ENCODE measurements around the gene MAST4.

MAST4 gene

DNA sequence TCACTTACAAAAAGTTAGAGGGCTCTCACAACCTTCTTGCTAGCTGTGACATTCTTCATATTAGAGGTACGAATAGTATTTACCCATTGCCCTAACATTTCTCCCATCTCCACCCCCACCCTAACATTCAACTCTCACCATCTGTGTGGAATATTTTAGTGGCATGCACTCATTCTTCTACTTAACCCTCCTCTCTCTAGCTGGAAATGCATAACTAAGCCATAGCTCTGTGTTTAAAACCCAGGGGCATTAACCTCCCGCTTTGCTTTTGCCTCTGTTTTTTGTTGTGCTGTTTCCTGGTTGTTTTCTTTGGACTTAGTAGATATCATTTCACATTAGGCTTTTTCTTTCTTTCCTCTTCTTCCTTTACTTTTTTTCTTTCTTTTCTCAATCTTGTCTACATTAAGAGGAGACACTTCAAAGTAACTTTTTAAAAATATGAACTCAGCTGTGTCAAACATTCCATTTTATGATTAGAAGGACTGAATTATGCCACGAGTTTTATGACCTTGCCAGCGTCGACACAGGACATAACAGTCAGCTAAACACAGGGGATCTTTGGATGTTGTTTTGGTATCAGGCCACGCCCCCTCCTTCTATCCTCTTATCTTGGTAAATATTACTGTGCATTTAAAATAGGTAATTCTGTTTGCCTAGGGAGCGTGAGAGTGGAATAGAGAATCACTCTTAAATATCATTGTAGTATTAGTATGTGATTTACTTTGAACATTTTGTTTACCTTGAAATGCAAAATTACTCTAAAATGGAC, 364.4 kb downstream of the MAST4 start:
- H3K4me3 ChIP-seq (ENCODE audit: control insufficient read depth, low read depth, low read length) = peak overlapping the region; percentile 57
- TF ChIP-seq, protein P1, sequence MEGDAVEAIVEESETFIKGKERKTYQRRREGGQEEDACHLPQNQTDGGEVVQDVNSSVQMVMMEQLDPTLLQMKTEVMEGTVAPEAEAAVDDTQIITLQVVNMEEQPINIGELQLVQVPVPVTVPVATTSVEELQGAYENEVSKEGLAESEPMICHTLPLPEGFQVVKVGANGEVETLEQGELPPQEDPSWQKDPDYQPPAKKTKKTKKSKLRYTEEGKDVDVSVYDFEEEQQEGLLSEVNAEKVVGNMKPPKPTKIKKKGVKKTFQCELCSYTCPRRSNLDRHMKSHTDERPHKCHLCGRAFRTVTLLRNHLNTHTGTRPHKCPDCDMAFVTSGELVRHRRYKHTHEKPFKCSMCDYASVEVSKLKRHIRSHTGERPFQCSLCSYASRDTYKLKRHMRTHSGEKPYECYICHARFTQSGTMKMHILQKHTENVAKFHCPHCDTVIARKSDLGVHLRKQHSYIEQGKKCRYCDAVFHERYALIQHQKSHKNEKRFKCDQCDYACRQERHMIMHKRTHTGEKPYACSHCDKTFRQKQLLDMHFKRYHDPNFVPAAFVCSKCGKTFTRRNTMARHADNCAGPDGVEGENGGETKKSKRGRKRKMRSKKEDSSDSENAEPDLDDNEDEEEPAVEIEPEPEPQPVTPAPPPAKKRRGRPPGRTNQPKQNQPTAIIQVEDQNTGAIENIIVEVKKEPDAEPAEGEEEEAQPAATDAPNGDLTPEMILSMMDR (conservative IDR thresholded peaks at IDR 0.05; ENCODE audit: control insufficient read depth, insufficient read depth, low read depth, low read length) = no peak
- DNase-seq (ENCODE audit: low read depth) = peak; percentile 34

DNA sequence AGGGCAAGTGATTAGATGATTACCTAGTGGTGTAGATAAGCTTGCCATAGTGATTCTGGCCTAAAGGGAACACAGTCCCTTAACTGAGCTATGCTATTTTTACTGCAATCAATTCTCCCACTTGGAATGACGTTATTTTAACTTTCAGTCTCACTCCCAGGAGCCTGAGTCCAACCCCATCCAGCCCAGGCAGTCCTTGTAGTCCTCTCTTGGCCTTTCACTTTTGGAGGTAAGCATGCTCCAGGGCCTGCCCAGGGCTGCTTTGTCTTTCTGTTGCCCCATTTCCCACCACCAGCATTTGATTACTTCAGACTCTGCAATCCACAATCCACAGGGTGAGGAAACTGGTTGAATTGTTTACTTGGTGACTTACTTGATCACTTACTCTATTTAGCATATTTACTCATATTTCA, 367.4 kb downstream of the MAST4 start:
- no peak overlapping the region for H3K4me3 ChIP-seq (ENCODE audit: control insufficient read depth, low read depth, low read length)
- TF ChIP-seq, protein P1 (conservative IDR thresholded peaks at IDR 0.05; ENCODE audit: control insufficient read depth, insufficient read depth, low read depth, low read length) = no peak
- DNase-seq (ENCODE audit: low read depth) = peak; percentile 58

DNA sequence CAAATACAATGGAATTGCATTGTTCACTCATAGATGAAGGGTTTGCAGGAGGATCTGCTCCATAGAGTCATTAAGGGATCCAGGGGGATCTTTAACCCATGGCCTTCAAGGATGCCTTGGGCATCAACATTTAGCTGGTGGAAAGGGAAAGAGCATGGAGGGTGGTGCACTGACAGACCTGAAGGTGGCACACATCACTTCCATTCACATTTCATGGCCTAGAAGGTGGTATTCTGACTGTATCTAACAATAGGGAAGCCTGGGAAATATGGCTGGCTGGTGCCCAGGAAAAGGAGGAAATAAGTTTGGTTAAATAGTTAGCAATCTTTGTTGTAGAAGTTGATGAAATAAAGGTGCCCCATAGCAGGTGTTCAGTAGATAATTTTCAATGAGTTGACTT, 370.2 kb downstream of the MAST4 start:
- no peak for DNase-seq (ENCODE audit: low read depth)
- no peak overlapping the region for H3K4me3 ChIP-seq (ENCODE audit: control insufficient read depth, low read depth, low read length)

DNA sequence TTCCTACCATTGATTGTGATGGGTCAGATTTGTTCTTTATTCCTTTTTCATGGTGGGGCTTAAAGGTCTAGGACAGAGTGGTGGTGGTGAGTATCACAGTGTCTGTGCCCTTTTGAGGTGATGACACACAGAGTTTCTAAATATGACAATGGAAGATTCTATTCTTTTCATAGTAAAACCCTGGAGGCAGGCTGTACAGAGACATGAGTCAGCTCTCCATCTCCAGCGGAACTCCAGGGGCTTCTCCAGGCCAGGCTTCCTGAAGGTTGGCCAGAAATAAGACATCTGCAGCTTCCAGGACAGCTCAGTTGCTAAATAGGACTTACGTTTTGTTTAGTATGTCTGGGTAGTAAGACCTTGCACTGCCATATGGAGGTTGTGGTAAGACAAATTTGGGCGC, 370.9 kb downstream of the MAST4 start:
- TF ChIP-seq, protein P1 (conservative IDR thresholded peaks at IDR 0.05; ENCODE audit: control insufficient read depth, insufficient read depth, low read depth, low read length) = no peak
- DNase-seq (ENCODE audit: low read depth) = peak; percentile 82
- H3K4me3 ChIP-seq (ENCODE audit: control insufficient read depth, low read depth, low read length) = no peak overlapping the region

More for the DNA sequence above, 370.2 kb downstream of the MAST4 start:
- TF ChIP-seq, protein P1 (conservative IDR thresholded peaks at IDR 0.05; ENCODE audit: control insufficient read depth, insufficient read depth, low read depth, low read length) = no peak

DNA sequence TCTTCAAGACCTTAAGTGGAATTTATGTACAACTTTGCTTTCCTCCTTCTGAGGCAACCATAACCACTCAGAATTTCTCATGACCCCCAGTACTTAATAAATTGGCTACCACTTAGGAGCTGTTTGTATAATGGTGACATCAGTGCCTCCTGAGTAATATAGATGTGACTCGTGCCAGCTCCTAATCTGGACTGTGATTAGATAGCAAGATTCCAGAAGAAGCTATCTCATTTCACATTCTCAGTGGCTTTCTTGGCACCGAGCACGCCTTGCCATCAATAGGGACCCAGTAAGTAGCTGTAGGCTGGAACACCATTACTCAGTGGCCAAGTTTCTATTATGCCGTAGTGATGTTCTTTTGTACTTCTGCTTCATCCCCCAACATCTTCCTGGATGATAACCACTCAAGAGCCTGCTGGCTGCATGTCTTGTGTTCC, 371.7 kb downstream of the MAST4 start:
- DNase-seq (ENCODE audit: low read depth) = peak; percentile 19
- TF ChIP-seq, protein P1 (conservative IDR thresholded peaks at IDR 0.05; ENCODE audit: control insufficient read depth, insufficient read depth, low read depth, low read length) = no peak
- no peak overlapping the region for H3K4me3 ChIP-seq (ENCODE audit: control insufficient read depth, low read depth, low read length)

DNA sequence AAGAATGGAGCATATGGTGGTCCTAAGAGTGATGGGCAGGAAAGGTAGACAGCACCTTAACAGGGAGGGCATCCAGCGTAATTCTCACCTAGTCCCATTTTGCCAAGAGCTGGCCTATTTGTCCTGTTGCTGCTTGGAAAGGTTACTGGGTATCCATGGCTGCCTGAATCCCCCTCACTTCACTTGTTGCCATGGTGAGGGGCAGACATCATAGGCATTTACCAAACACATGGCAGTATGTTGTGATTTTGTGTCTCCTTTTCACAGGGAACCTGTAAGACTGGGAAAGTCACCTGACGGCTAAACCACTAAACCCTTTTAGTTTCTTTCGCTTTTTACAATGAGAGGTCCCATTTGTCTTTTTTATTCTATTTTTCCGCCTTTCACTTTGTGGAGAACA, 373.3 kb downstream of the MAST4 start:
- TF ChIP-seq, protein P1 (conservative IDR thresholded peaks at IDR 0.05; ENCODE audit: control insufficient read depth, insufficient read depth, low read depth, low read length) = no peak
- DNase-seq (ENCODE audit: low read depth) = no peak
- H3K4me3 ChIP-seq (ENCODE audit: control insufficient read depth, low read depth, low read length) = no peak overlapping the region
